ENCODE data around the gene ZGLP1.

DNA sequence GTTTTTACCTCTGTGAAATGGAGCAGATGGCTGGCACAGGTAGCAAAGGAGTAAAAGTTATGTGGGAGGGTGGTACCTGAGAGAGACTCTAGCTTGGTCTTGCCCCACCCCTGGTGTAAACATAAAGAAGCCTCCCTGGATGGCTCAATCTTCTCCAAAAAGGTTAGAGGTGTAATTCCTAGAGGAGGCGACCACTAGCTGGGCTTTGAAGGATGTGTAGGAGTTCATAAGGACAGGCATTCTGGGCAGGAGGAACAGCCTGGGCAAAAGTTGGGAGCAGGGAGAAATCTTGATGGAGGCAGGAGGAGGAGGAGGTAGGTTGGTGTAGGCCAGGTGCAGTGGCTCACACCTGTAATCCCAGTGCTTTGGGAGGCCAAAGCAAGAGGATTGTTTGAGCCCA is 30.7 kb downstream of the ZGLP1 start:
- TF ChIP-seq CTCF (IDR thresholded peaks at IDR 0.05), result no peak
- TF ChIP-seq EZH2 (IDR thresholded peaks at IDR 0.05; ENCODE audit: borderline replicate concordance, insufficient read depth, low read depth, low read length, poor library complexity, severe bottlenecking), result no peak

Measured in B cell (primary cell).